GM12874 (cell line): ENCODE data around the gene HTR1B.

ENCODE experiments used
- TF ChIP-seq, protein P1 (sequence below): IDR thresholded peaks from 2 replicates; pipeline ENCODE4 v1.5.1; 2011; ENCODE audit warnings: low read depth, mild to moderate bottlenecking, control low read depth, low read length, moderate library complexity; ENCODE audit not compliant: insufficient read depth

Gene HTR1B

DNA sequence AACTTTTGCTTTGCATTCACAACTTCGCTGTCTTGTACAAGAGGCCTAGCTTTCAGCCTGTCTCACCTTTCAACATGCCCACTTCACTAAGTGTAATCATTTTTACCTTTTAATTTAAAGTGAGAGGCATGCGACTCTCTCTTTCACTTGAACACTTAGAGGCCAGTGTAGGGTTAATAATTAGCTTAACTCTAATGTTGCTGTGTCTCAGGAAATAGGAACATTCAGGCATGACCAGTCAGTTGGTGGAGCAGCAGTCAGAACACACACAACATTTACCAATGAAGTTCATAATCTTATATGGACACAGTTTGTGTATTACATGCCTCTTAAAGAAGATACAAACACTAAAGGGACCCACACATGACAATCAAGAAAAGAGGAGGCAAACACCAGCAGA lies 47.6 kb downstream of the HTR1B start:
- TF ChIP-seq, protein P1, sequence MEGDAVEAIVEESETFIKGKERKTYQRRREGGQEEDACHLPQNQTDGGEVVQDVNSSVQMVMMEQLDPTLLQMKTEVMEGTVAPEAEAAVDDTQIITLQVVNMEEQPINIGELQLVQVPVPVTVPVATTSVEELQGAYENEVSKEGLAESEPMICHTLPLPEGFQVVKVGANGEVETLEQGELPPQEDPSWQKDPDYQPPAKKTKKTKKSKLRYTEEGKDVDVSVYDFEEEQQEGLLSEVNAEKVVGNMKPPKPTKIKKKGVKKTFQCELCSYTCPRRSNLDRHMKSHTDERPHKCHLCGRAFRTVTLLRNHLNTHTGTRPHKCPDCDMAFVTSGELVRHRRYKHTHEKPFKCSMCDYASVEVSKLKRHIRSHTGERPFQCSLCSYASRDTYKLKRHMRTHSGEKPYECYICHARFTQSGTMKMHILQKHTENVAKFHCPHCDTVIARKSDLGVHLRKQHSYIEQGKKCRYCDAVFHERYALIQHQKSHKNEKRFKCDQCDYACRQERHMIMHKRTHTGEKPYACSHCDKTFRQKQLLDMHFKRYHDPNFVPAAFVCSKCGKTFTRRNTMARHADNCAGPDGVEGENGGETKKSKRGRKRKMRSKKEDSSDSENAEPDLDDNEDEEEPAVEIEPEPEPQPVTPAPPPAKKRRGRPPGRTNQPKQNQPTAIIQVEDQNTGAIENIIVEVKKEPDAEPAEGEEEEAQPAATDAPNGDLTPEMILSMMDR = no peak
